ENCODE results near the gene HERC3. TPM values are rescaled to one million over a fixed set of nuclear protein-coding genes. Genes with fewer than 3 reads are reported as not detected.

Gene HERC3
- total and polyA plus RNA-seq, 4 donors, result 5.1 to 22.1 (median 10.0) TPM

DNA sequence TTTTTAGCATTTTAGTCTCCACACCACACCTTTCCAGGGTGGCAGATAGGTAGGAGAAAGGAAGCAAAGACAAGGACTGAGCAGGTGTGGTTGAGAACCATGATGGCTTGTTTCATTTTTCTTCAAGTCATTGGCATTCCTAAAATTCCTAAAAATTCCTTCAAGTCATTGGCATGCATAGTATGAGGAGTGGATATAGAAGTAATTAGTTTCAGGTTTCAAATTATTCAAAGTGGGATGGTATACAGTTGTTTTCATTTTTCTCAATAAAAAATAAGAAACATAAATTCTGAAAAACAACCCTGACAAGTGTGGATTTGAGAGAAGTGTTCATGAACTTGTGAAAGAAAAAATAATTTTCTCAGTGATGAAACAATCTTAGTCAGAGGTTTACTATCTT lies 22.3 kb upstream of the HERC3 start:
- no peak overlapping the region for H3K27ac ChIP-seq (ENCODE audit: low read depth in 1 of 2, low read length in 2 of 2)
- H3K27me3 ChIP-seq (ENCODE audit: control insufficient read depth in 4 of 4, insufficient read depth in 4 of 4, low read length in 3 of 4), result no peaks in the 10 kb centered on the region
- DNase-seq (ENCODE audit: low spot score), result no peak
- H3K36me3 ChIP-seq (ENCODE audit: control insufficient read depth in 4 of 4, insufficient read depth in 3 of 4, low read depth in 1 of 4, low read length in 3 of 4), result no peaks in the 10 kb centered on the region
- H3K4me3 ChIP-seq (ENCODE audit: low read depth in 1 of 3, low read length in 3 of 3), result no peak overlapping the region
- H3K9ac ChIP-seq (ENCODE audit: low read depth in 1 of 2, low read length in 2 of 2), result no peak overlapping the region
- H3K9me3 ChIP-seq (ENCODE audit: control insufficient read depth in 4 of 4, low read length in 3 of 4), result no peaks in the 10 kb centered on the region
- no peak for TF ChIP-seq YY1 (IDR thresholded peaks at IDR 0.05)
- no peak for TF ChIP-seq GABPA (IDR thresholded peaks at IDR 0.05 in 1 of 2, conservative IDR thresholded peaks at IDR 0.05 in 1 of 2)
- no peak for TF ChIP-seq SP1 (IDR thresholded peaks at IDR 0.05)
- TF ChIP-seq TAF1 (conservative IDR thresholded peaks at IDR 0.05), result no peak
- TF ChIP-seq FOXA2 (IDR thresholded peaks at IDR 0.05), result no peak
- TF ChIP-seq HNF4G (IDR thresholded peaks at IDR 0.05), result no peak
- no peak for TF ChIP-seq ATF3 (IDR thresholded peaks at IDR 0.05)
- TF ChIP-seq RAD21 (IDR thresholded peaks at IDR 0.05), result no peak
- TF ChIP-seq, protein P1, sequence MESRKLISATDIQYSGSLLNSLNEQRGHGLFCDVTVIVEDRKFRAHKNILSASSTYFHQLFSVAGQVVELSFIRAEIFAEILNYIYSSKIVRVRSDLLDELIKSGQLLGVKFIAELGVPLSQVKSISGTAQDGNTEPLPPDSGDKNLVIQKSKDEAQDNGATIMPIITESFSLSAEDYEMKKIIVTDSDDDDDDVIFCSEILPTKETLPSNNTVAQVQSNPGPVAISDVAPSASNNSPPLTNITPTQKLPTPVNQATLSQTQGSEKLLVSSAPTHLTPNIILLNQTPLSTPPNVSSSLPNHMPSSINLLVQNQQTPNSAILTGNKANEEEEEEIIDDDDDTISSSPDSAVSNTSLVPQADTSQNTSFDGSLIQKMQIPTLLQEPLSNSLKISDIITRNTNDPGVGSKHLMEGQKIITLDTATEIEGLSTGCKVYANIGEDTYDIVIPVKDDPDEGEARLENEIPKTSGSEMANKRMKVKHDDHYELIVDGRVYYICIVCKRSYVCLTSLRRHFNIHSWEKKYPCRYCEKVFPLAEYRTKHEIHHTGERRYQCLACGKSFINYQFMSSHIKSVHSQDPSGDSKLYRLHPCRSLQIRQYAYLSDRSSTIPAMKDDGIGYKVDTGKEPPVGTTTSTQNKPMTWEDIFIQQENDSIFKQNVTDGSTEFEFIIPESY (IDR thresholded peaks at IDR 0.05), result no peak
- no peak for TF ChIP-seq CTCF (IDR thresholded peaks at IDR 0.05; ENCODE audit: low read depth, low read length, missing input control)
- no peak for TF ChIP-seq FOXA1 (IDR thresholded peaks at IDR 0.05)
- TF ChIP-seq EGR1 (IDR thresholded peaks at IDR 0.05; ENCODE audit: low read depth in 2 of 2), result no peak
- no peak for TF ChIP-seq JUND (IDR thresholded peaks at IDR 0.05)
- H3K4me1 ChIP-seq (ENCODE audit: control insufficient read depth in 4 of 4, insufficient read depth in 4 of 4, low read length in 3 of 4), result no peaks in the 10 kb centered on the region

GRCh38 chr4:88573276-88573980 lies 18.9 kb upstream of the HERC3 start:
- TF ChIP-seq SP1 (IDR thresholded peaks at IDR 0.05) (no peak), EGR1 (IDR thresholded peaks at IDR 0.05; ENCODE audit: low read depth in 2 of 2) (no peak), RAD21 (IDR thresholded peaks at IDR 0.05) (no peak), TAF1 (conservative IDR thresholded peaks at IDR 0.05) (no peak)
- TF ChIP-seq, protein P1 (IDR thresholded peaks at IDR 0.05), result no peak
- Histone ChIP-seq H3K27me3 (ENCODE audit: control insufficient read depth in 4 of 4, insufficient read depth in 4 of 4, low read length in 3 of 4) (no peaks in the 10 kb centered on the region), H3K27ac (ENCODE audit: low read depth in 1 of 2, low read length in 2 of 2) (no peak overlapping the region), H3K9me3 (ENCODE audit: control insufficient read depth in 4 of 4, low read length in 3 of 4) (no peaks in the 10 kb centered on the region), H3K4me3 (ENCODE audit: low read depth in 1 of 3, low read length in 3 of 3) (no peak overlapping the region), H3K9ac (ENCODE audit: low read depth in 1 of 2, low read length in 2 of 2) (no peak overlapping the region), H3K36me3 (ENCODE audit: control insufficient read depth in 4 of 4, insufficient read depth in 3 of 4, low read depth in 1 of 4, low read length in 3 of 4) (no peaks in the 10 kb centered on the region), H3K4me1 (ENCODE audit: control insufficient read depth in 4 of 4, insufficient read depth in 4 of 4, low read length in 3 of 4) (no peaks in the 10 kb centered on the region)
- no peak for DNase-seq (ENCODE audit: low spot score)
- WGBS, result 54% methylated on average over 2 of the region's 2 CpGs

Data from liver (tissue), 9 donors.